GM12801 (cell line): ENCODE measurements around the gene SOD2.

Experiments used
- TF ChIP-seq, protein P1 (sequence below): IDR thresholded peaks from one replicate; pipeline ENCODE4 v1.5.1; 2011; ENCODE audit warnings: control low read depth; ENCODE audit not compliant: insufficient read length; ENCODE audit errors: extremely low read depth

SOD2 gene

DNA sequence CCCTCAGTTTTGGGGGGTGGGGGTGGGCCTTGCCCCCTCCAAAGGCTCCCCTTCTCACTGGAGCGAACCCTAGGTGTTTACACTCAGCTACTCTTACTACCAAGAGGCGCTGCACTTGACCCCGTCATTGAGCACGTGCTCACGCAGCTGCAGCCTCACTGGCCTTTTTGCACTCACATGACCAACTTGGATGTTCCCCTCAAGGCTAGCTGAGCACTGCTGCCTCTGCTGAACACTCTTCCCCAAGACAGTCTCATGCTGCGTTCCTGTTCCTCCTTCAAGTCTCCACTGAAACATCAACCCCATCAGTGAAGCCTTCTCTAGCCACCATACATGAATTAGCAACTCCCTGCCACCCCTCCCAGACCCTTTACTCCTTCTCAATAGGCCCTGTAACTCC is 4.0 kb downstream of the SOD2 start:
- TF ChIP-seq, protein P1, sequence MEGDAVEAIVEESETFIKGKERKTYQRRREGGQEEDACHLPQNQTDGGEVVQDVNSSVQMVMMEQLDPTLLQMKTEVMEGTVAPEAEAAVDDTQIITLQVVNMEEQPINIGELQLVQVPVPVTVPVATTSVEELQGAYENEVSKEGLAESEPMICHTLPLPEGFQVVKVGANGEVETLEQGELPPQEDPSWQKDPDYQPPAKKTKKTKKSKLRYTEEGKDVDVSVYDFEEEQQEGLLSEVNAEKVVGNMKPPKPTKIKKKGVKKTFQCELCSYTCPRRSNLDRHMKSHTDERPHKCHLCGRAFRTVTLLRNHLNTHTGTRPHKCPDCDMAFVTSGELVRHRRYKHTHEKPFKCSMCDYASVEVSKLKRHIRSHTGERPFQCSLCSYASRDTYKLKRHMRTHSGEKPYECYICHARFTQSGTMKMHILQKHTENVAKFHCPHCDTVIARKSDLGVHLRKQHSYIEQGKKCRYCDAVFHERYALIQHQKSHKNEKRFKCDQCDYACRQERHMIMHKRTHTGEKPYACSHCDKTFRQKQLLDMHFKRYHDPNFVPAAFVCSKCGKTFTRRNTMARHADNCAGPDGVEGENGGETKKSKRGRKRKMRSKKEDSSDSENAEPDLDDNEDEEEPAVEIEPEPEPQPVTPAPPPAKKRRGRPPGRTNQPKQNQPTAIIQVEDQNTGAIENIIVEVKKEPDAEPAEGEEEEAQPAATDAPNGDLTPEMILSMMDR, result no peak

- TF ChIP-seq, protein P1, result no peak
These were observed 4.7 kb downstream of the SOD2 start for GRCh38 chr6:159688266-159688905.

- TF ChIP-seq, protein P1, result no peak
These were observed 5.7 kb downstream of the SOD2 start for GRCh38 chr6:159687341-159687740.

GRCh38 chr6:159686703-159687102 is 6.3 kb downstream of the SOD2 start:
- TF ChIP-seq, protein P1, result no peak

DNA sequence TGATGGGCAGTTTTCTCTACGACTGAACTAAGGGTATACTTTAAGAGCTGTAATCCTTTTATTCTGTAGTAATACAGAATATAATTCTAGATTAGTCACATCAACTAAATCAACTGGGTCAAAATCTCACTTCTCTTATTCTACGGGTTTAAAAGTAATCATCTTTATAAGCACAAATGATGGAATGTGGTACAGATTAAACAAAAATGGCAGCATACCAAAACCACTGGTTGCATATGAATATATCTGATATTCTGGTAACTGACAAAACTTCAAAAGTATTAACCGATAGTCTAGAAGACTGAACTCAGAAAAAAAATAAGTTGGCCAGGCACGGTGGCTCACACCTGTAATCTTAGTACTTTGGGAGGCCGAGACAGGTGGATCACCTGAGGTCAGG is 7.0 kb downstream of the SOD2 start:
- TF ChIP-seq, protein P1, result no peak

GRCh38 chr6:159684013-159684304 is 9.1 kb downstream of the SOD2 start:
- TF ChIP-seq, protein P1, result no peak

- TF ChIP-seq, protein P1, result no peak
These were observed 10.2 kb downstream of the SOD2 start for GRCh38 chr6:159682810-159683209.
